Smooth muscle cell of the umbilical artery (primary cell): ENCODE results near the gene OR8D1. TPM values are rescaled to one million over a fixed set of nuclear protein-coding genes. Genes with fewer than 3 reads are reported as not detected.

ENCODE experiments used
- total RNA-seq: library from RNA; depleted of rRNA; stranded (reverse); fragments of >200 nt; gene quantifications from 2 replicates; pipeline ENCODE4 v1.2.3, GENCODE V29; 2014

The OR8D1 gene
- total RNA-seq: not detected in 2 replicates

GRCh38 chr11:124313849-124314248 lies at the start of gene OR8D1:
TSS of gene OR8D1 (minus strand) at chr11:124313949. CDS start at chr11:124310766, 3,183 bp downstream.

GRCh38 chr11:124320097-124320496 lies 6.3 kb upstream of the OR8D1 start, which contains the start of gene OR8D2:
TSS of gene OR8D2 (minus strand) at chr11:124320197. CDS start at chr11:124320197, 0 bp downstream.

GRCh38 chr11:124256076-124256475 lies 57.7 kb downstream of the OR8D1 start, which contains the start of gene OR8G5:
TSS of gene OR8G5 (plus strand) at chr11:124256376. CDS start at chr11:124264932, 8,556 bp downstream.

Other genes with a start within 250 kb of the OR8D1 start
- 2.9 and 3.0 TPM in 2 replicates for gene VWA5A, start 198.5 kb downstream of the OR8D1 start, total RNA-seq
- not detected in 2 replicates for gene OR10D3, start 130.6 kb downstream of the OR8D1 start, total RNA-seq
- gene OR8G1, start 72.9 kb downstream of the OR8D1 start, total RNA-seq: not detected in 2 replicates
- not detected in 2 replicates for gene OR8G5, start 57.6 kb downstream of the OR8D1 start, total RNA-seq
- gene OR8D2, start 6.2 kb upstream of the OR8D1 start, total RNA-seq: not detected in 2 replicates
- gene OR8B2, start 70.5 kb upstream of the OR8D1 start, total RNA-seq: not detected in 2 replicates
- not detected in 2 replicates for gene OR8B3, start 85.1 kb upstream of the OR8D1 start, total RNA-seq
- not detected in 2 replicates for gene OR8B4, start 110.9 kb upstream of the OR8D1 start, total RNA-seq
- not detected in 2 replicates for gene OR8B8, start 131.7 kb upstream of the OR8D1 start, total RNA-seq
- not detected in 2 replicates for gene OR8B12, start 229.7 kb upstream of the OR8D1 start, total RNA-seq